ENCODE results near the gene MKRN2OS.

MKRN2OS gene

DNA sequence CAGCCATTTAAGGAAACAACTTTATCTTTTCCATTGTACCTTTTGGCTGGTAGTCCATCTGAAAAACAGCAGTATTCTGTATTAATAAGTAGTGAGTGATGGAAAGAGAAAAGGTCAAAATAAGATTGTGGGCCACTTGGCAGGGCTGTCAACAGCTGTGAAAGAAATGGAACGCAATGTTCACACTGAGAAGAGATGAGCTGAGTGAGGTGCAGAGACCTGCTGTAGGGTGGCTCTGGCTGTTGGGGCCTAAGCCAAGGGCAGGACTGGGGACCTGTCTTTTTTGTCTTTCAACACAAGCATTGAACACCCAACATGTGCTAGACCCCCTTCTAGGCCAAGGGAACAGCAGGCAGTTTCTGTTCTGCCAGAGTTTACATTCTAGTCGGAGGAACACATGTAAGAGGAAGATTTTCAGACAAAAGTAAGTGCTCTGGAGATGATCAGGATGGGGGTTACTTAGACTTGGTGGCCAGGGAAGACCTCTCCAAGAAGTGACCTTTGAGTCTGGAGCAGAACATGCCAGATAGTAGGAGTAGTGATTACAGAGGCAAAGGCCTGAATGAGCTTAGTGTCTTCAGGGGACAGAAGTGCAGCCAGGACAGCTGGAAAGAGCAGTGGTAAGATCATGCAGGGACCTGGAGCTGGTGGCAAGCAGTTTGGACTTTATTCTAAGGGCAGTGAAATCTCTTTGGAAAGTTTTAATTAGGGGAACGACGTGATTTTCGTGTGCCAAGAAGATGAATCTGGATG is 31.4 kb downstream of the MKRN2OS start:
- H3K4me3 ChIP-seq (replicated peaks; ENCODE audit: low read depth, low read length), result no peak overlapping the region
- no peak for DNase-seq (ENCODE audit: extremely low read depth, insufficient read length)
- no peaks in the 10 kb centered on the region for H3K27me3 ChIP-seq (replicated peaks; ENCODE audit: control insufficient read depth, insufficient read depth, low read length)
- TF ChIP-seq, protein P1, sequence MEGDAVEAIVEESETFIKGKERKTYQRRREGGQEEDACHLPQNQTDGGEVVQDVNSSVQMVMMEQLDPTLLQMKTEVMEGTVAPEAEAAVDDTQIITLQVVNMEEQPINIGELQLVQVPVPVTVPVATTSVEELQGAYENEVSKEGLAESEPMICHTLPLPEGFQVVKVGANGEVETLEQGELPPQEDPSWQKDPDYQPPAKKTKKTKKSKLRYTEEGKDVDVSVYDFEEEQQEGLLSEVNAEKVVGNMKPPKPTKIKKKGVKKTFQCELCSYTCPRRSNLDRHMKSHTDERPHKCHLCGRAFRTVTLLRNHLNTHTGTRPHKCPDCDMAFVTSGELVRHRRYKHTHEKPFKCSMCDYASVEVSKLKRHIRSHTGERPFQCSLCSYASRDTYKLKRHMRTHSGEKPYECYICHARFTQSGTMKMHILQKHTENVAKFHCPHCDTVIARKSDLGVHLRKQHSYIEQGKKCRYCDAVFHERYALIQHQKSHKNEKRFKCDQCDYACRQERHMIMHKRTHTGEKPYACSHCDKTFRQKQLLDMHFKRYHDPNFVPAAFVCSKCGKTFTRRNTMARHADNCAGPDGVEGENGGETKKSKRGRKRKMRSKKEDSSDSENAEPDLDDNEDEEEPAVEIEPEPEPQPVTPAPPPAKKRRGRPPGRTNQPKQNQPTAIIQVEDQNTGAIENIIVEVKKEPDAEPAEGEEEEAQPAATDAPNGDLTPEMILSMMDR (IDR thresholded peaks at IDR 0.05; ENCODE audit: insufficient read depth, low read length, poor library complexity, severe bottlenecking), result no peak
- H3K36me3 ChIP-seq (ENCODE audit: control insufficient read depth, insufficient read depth, low read length), result peaks cover 1% of the 10 kb centered on the region

DNA sequence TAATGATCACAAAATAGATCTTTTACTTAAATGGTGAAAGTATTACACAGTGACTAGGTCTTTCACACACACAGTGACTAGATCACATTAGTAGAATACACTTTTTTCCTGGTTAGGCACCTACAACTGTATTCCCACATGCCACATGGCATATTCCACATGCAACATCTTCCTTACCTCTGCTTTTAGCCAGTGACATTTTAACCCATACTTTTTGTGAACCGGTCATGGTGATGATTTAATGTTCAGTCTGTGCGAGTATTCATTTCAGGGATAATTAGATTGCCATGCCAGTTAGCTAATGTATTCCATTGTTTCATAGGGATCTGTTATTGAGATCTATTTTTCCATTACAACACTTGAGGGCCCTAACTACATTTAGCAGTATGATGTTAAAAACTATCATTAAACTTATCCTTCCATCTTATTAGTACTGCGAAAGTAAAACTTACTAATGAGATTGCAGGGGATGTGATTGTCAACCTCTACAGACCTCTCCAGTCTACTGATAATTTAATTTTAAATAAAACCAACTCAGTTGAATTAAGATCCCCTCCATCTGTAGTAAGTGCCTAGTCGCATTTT is 32.7 kb downstream of the MKRN2OS start:
- TF ChIP-seq, protein P1 (IDR thresholded peaks at IDR 0.05; ENCODE audit: insufficient read depth, low read length, poor library complexity, severe bottlenecking), result no peak
- Histone ChIP-seq H3K4me3 (replicated peaks; ENCODE audit: low read depth, low read length) (no peak overlapping the region), H3K36me3 (ENCODE audit: control insufficient read depth, insufficient read depth, low read length) (peaks cover 1% of the 10 kb centered on the region; the same call in 1 of the 2 replicates), H3K27me3 (replicated peaks; ENCODE audit: control insufficient read depth, insufficient read depth, low read length) (no peaks in the 10 kb centered on the region)
- DNase-seq (ENCODE audit: extremely low read depth, insufficient read length), result no peak

DNA sequence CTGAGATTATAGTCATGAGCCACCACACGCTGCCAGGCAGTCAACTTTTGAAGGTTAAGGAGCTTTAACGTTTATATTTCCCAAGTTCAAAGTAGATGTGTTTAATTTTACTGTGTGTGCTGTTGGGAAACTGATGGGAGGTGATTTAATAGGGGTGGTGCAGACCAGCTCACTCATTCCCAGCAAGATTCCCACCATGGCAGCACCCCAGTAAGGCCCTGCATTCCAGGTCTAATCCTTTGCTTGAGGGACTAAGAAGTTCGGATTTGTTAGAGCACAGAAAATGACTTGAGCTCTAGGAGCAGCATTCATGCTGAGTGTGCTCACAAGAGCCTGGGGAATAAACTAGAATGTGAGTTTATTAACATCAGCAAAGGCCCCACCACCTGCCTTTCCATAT is 35.8 kb downstream of the MKRN2OS start:
- Histone ChIP-seq H3K36me3 (ENCODE audit: control insufficient read depth, insufficient read depth, low read length) (peaks cover 1% of the 10 kb centered on the region; the same call in 1 of the 2 replicates), H3K27me3 (replicated peaks; ENCODE audit: control insufficient read depth, insufficient read depth, low read length) (no peaks in the 10 kb centered on the region), H3K4me3 (replicated peaks; ENCODE audit: low read depth, low read length) (no peak overlapping the region)
- no peak for DNase-seq (ENCODE audit: extremely low read depth, insufficient read length)
- TF ChIP-seq, protein P1 (IDR thresholded peaks at IDR 0.05; ENCODE audit: insufficient read depth, low read length, poor library complexity, severe bottlenecking), result no peak

DNA sequence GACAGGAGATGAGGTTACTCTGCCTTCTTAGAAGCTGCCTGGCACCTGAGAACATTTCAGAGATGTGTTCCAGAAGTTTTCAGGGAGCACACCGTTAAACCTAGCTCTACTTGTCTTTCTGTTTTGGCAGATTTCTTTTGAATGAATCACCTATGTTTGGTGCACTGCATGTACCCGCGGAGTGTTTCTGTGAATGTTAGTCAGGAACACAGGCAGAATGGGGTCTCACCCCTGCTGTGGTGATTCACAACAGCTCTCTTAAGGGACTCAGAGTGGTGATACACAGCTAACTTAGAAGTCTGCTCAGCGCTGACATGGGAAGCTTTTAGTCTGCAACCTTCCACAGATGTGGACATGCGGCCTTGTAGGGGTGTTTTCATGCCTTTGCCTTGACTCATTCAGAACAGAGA is 37.0 kb downstream of the MKRN2OS start:
- Histone ChIP-seq H3K36me3 (ENCODE audit: control insufficient read depth, insufficient read depth, low read length) (peaks cover 4% of the 10 kb centered on the region), H3K27me3 (replicated peaks; ENCODE audit: control insufficient read depth, insufficient read depth, low read length) (no peaks in the 10 kb centered on the region), H3K4me3 (replicated peaks; ENCODE audit: low read depth, low read length) (no peak overlapping the region)
- no peak for DNase-seq (ENCODE audit: extremely low read depth, insufficient read length)
- TF ChIP-seq, protein P1 (IDR thresholded peaks at IDR 0.05; ENCODE audit: insufficient read depth, low read length, poor library complexity, severe bottlenecking), result no peak

DNA sequence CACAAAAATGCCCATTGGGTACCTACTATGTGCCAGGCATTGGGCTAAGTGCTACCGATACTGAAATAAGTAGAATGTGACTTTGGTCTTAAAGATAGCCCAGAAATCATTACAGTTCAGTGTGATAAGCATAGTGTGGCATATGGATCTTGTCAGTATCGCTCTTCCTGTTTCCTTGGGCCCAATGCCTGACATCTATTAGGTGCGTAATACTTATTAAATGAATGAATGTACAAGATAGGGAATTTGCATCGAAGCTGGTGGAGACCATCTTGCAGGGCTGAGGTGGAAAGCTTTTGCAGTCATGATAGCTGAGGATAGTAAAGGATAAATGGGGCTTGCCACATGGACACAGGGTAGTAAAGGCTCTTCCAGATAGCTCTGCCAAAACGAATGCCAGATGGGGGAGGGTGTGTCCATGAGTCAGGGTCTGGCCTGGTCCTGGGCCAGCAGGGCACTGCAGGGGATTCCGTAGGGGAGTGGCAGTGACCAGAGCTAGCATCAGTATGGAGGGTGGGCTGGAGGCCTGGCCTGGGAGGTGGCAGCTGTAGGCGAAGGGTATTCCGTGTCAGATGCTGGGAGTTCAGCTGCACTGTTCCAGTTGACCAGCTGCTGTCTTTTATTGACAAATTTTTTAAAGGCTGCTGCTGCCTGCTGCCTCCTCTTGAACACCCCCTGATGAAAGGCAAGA is 37.6 kb downstream of the MKRN2OS start:
- Histone ChIP-seq H3K36me3 (ENCODE audit: control insufficient read depth, insufficient read depth, low read length) (peaks cover 6% of the 10 kb centered on the region), H3K27me3 (replicated peaks; ENCODE audit: control insufficient read depth, insufficient read depth, low read length) (no peaks in the 10 kb centered on the region), H3K4me3 (replicated peaks; ENCODE audit: low read depth, low read length) (no peak overlapping the region)
- TF ChIP-seq, protein P1 (IDR thresholded peaks at IDR 0.05; ENCODE audit: insufficient read depth, low read length, poor library complexity, severe bottlenecking), result no peak
- DNase-seq (ENCODE audit: extremely low read depth, insufficient read length), result no peak
